ENCODE measurements around the gene TNFRSF12A.

- TF ChIP-seq CTCF (IDR thresholded peaks at IDR 0.05) (no peak), EP300 (IDR thresholded peaks at IDR 0.05) (no peak)
Observed at GRCh38 chr16:3004319-3004718, 15.8 kb upstream of the TNFRSF12A start.
